Cardiac muscle cell (in vitro differentiated cells and primary cell): ENCODE measurements around the gene KCNQ2. TPM values are rescaled to one million over a fixed set of nuclear protein-coding genes. Genes with fewer than 3 reads are reported as not detected.
"Not testable (repeated sequence)": the region's sequence is repeated elsewhere in the genome, so short reads cannot be mapped to it uniquely, and the experiment has no call there.

ENCODE experiments used
- DNase-seq, 2 donors: peaks; one replicate each; pipeline versions ENCODE4 v3.0.0 to v3.0.0-alpha.2; 2010 to 2017; ENCODE audit warnings: low read depth in 1 of 2, low spot score in 1 of 2
- H3K27ac ChIP-seq: fragments of 200-600 bp; sonication (generic); 2 replicates; pipeline ENCODE4 v1.5.1; 2016
- H3K27me3 ChIP-seq: fragments of 200-600 bp; sonication (generic); 2 replicates; pipeline ENCODE4 v1.6.0; 2016; ENCODE audit warnings: control low read depth
- H3K36me3 ChIP-seq: fragments of 200-600 bp; sonication (generic); 2 replicates; pipeline ENCODE4 v1.5.1; 2016; ENCODE audit warnings: control low read depth
- H3K4me1 ChIP-seq: fragments of 200-600 bp; sonication (generic); 2 replicates; pipeline ENCODE4 v1.8.1; 2017; ENCODE audit warnings: low read depth, mild to moderate bottlenecking, mixed run types
- H3K4me3 ChIP-seq: fragments of 200-600 bp; sonication (generic); 2 replicates; pipeline ENCODE4 v1.5.1; 2016; ENCODE audit warnings: mild to moderate bottlenecking
- H3K9me3 ChIP-seq: fragments of 200-600 bp; sonication (generic); 2 replicates; pipeline ENCODE4 v1.5.1; 2017; ENCODE audit warnings: low read depth, mild to moderate bottlenecking, control low read depth
- CTCF ChIP-seq: IDR thresholded peaks from 2 replicates; pipeline ENCODE4 v1.5.1; 2012; ENCODE audit warnings: low read depth, mild to moderate bottlenecking, low read length
- polyA plus RNA-seq: library from polyadenylated mRNA; unstranded; fragments of >200 nt; fragmentation: Nextera tagmentation; extraction: Ambion mirVana; gene quantifications from 2 replicates; pipeline ENCODE4 v1.2.1, GENCODE V29; 2016
- total RNA-seq: library from RNA; depleted of rRNA; stranded (reverse); fragments of >200 nt; gene quantifications from 2 replicates; pipeline ENCODE4 v1.2.3, GENCODE V29; 2016

The KCNQ2 gene
- total and polyA plus RNA-seq, 2 experiments from 2014 or later: 13.7 to 18.6 TPM

- H3K9me3 ChIP-seq: no peaks in the 10 kb centered on the region
- no peak overlapping the region for H3K27ac ChIP-seq
- H3K27me3 ChIP-seq: peaks cover 3% of the 10 kb centered on the region
- no peak for TF ChIP-seq CTCF
- peaks cover 9% of the 10 kb centered on the region for H3K4me1 ChIP-seq
- DNase-seq: no peak
- no peaks in the 10 kb centered on the region for H3K36me3 ChIP-seq
- no peak overlapping the region for H3K4me3 ChIP-seq
Observed at GRCh38 chr20:63380346-63380870, 92.0 kb downstream of the KCNQ2 start.

- not testable (repeated sequence) for H3K36me3 ChIP-seq, H3K27ac ChIP-seq, H3K27me3 ChIP-seq, H3K4me3 ChIP-seq, H3K9me3 ChIP-seq, DNase-seq, H3K4me1 ChIP-seq
Observed at GRCh38 chr20:63379872-63380271, 92.6 kb downstream of the KCNQ2 start.

- DNase-seq: no peak
- no peaks in the 10 kb centered on the region for H3K36me3 ChIP-seq
- H3K4me1 ChIP-seq: peaks cover 9% of the 10 kb centered on the region
- no peak for TF ChIP-seq CTCF
- H3K4me3 ChIP-seq: no peak overlapping the region
- H3K9me3 ChIP-seq: no peaks in the 10 kb centered on the region
- no peak overlapping the region for H3K27ac ChIP-seq
- peaks cover 5% of the 10 kb centered on the region for H3K27me3 ChIP-seq
Observed at GRCh38 chr20:63379296-63379695, 93.2 kb downstream of the KCNQ2 start.

- Histone ChIP-seq H3K27ac (no peak overlapping the region), H3K36me3 (no peaks in the 10 kb centered on the region), H3K4me1 (peaks cover 9% of the 10 kb centered on the region), H3K4me3 (no peak overlapping the region), H3K9me3 (no peaks in the 10 kb centered on the region), H3K27me3 (peaks cover 11% of the 10 kb centered on the region)
- DNase-seq: peak in 1 of 2 donors; percentile 84
- no peak for TF ChIP-seq CTCF
Observed at GRCh38 chr20:63378626-63379025, 93.8 kb downstream of the KCNQ2 start.

GRCh38 chr20:63377951-63378381, 94.5 kb downstream of the KCNQ2 start:
- no peaks in the 10 kb centered on the region for H3K9me3 ChIP-seq
- H3K27me3 ChIP-seq: peaks cover 9% of the 10 kb centered on the region
- no peaks in the 10 kb centered on the region for H3K36me3 ChIP-seq
- no peak overlapping the region for H3K27ac ChIP-seq
- H3K4me3 ChIP-seq: no peak overlapping the region
- DNase-seq: no peak
- TF ChIP-seq CTCF: no peak
- H3K4me1 ChIP-seq: peaks cover 11% of the 10 kb centered on the region

- Histone ChIP-seq H3K4me3 (no peak overlapping the region), H3K27me3 (peaks cover 8% of the 10 kb centered on the region)
Observed at GRCh38 chr20:63377256-63377941, 95.1 kb downstream of the KCNQ2 start.

More at GRCh38 chr20:63377256-63377941, 95.1 kb downstream of the KCNQ2 start:
- Histone ChIP-seq H3K9me3 (no peaks in the 10 kb centered on the region), H3K36me3 (no peaks in the 10 kb centered on the region), H3K4me1 (peaks cover 15% of the 10 kb centered on the region), H3K27ac (no peak overlapping the region)
- TF ChIP-seq CTCF: no peak
- peak in 1 of 2 donors; percentile 67 for DNase-seq
